ENCODE data around the gene FOXN3.

The FOXN3 gene

DNA sequence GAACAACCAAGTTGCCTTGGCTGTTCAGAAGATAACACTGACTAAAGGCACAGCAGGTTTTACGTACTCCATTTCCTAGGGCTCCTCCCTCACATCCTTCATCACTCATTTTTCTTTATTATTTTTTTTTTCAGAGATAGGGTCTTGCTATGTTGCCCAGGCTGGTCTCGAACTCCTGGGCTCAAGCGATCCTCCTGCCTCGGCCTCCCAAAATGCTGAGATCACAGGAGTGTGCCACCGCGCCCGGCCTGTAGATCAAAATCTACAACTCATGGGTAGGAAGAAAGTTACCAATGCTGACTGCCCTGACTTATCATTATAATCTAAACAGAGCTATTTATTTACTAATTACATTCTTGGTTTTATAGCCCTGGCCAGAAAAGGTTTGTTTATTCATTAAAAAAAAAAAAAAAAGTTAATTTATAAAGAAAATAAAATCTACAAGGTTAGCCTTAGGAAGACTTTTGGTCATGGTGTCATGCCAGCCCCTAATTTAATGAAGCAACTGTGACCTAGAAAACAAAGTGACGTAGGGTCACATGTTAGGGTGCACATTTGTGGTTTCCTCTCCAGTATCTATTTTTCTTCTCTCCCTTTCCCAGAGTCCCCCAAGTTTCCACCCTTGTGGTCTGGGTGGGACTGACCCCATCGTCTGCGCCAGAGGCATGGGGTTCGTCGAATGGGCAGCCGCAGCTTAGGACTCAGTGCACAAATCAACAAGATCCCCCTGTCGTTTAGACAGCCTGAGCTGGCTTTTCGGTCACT, 19.0 kb upstream of the FOXN3 start:
- DNase-seq (ENCODE audit: extremely low spot score): no peak
- ChIA-PET CTCF (interaction anchor here (1.1 to 3.1 kb wide), 5 partner anchors 9 to 409 kb away, joined by 3 to 10 read pairs (median 3); no protein-coding TSS in a partner anchor), POLR2A (no interaction called here)
- TF ChIP-seq, protein P1, sequence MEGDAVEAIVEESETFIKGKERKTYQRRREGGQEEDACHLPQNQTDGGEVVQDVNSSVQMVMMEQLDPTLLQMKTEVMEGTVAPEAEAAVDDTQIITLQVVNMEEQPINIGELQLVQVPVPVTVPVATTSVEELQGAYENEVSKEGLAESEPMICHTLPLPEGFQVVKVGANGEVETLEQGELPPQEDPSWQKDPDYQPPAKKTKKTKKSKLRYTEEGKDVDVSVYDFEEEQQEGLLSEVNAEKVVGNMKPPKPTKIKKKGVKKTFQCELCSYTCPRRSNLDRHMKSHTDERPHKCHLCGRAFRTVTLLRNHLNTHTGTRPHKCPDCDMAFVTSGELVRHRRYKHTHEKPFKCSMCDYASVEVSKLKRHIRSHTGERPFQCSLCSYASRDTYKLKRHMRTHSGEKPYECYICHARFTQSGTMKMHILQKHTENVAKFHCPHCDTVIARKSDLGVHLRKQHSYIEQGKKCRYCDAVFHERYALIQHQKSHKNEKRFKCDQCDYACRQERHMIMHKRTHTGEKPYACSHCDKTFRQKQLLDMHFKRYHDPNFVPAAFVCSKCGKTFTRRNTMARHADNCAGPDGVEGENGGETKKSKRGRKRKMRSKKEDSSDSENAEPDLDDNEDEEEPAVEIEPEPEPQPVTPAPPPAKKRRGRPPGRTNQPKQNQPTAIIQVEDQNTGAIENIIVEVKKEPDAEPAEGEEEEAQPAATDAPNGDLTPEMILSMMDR (IDR thresholded peaks at IDR 0.05; ENCODE audit: control extremely low read depth, extremely low read depth, low read depth, missing control alignments): no peak

DNA sequence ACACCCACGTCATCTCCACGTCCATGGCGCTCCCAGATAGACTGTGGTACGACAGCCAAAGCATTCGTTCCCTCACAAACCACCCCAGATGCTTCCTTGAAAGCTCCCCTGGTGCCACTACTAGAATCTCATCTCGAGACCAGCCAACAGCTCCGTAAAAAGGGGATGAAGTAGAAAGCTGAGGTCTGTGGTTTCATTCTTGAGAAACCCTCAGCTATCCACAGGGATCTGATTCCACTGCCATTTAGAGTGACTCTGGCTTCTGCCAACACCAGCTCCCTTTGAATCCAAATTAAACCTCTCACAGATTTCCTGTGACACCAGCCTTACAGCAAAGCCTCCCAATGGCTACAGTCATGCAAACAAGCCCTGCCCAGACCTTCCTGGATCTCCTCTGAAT, 18.5 kb upstream of the FOXN3 start:
- POLR2A ChIA-PET: no interaction called here
- no peak for DNase-seq (ENCODE audit: extremely low spot score)
- CTCF ChIA-PET: interaction anchor here (1.1 to 3.1 kb wide), 4 partner anchors 9 to 409 kb away, joined by 3 to 10 read pairs (median 3); no protein-coding TSS in a partner anchor
- TF ChIP-seq, protein P1 (IDR thresholded peaks at IDR 0.05; ENCODE audit: control extremely low read depth, extremely low read depth, low read depth, missing control alignments): no peak

DNA sequence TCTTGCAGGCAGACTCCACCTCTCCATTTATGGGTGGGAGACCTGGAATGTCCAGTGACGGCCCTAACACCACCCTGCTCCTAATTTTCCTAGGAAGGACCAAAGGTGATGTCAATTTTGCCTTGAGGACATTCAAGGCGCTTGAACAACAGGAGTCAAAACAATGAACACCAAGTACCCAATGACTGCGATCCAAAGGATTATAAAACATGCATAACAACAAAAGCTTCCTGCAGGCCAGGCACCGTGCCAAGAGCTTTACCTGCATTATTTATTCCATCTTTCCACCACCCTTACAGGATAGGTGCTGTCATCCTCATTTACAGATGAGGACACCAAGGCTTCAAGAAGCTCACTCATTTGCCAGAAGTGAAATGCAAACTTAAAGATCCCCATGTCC, 15.2 kb upstream of the FOXN3 start:
- DNase-seq (ENCODE audit: extremely low spot score): no peak
- ChIA-PET POLR2A (interaction anchor here (0.5 kb wide), 1 partner anchor 362 kb away, joined by 5 read pairs; no protein-coding TSS in a partner anchor), CTCF (interaction anchor here (1.7 kb wide), 1 partner anchor 17 kb away, joined by 4 read pairs; no protein-coding TSS in a partner anchor)
- TF ChIP-seq, protein P1 (IDR thresholded peaks at IDR 0.05; ENCODE audit: control extremely low read depth, extremely low read depth, low read depth, missing control alignments): no peak

DNA sequence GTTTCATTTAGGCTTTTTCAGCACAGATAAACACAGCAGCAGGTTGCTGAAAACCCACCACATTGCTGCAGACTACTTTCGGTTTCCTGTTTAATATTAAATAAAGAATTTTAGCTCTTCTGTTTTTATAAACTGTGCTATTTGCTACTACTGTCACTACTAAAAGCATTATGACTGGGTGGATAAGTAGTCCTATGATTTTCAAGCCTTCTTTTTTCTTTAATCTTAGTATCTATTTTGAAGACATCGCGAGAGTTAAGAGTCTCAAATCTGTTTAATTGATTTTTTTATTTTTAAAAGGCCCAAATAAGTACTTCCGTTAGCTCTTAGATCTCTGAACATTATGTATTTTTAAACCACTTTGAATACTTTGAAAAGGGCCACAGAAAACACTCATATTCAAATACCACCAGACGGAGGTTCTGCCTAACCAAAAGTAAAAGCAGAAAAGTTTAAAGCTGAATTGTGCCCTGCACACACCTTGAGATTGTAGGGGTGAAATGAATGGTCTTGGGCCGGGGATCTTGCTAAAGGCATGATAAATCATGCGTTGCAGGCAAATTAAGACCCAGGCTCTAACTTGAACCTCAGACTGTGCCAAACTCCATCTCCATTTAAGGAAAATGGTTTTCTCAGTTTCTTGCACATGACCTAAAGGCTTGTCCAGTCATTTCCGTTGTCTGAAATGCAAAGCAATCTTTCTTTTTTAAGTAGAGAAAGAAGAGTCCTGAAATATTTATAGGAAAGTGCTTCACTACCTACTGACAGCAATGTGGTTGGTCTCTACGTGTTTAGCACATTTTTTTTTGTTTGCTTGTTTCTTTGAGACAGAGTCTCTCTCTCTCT, 13.6 kb upstream of the FOXN3 start:
- CTCF ChIA-PET: interaction anchor here (1.3 to 1.9 kb wide), 4 partner anchors 11 to 375 kb away, joined by 3 to 4 read pairs (median 4); no protein-coding TSS in a partner anchor
- TF ChIP-seq, protein P1 (IDR thresholded peaks at IDR 0.05; ENCODE audit: control extremely low read depth, extremely low read depth, low read depth, missing control alignments): no peak
- POLR2A ChIA-PET: interaction anchor here (0.6 to 1.6 kb wide), 3 partner anchors 20 to 126 kb away, joined by 3 to 4 read pairs (median 3); no protein-coding TSS in a partner anchor
- peak; percentile 84 for DNase-seq (ENCODE audit: extremely low spot score)

DNA sequence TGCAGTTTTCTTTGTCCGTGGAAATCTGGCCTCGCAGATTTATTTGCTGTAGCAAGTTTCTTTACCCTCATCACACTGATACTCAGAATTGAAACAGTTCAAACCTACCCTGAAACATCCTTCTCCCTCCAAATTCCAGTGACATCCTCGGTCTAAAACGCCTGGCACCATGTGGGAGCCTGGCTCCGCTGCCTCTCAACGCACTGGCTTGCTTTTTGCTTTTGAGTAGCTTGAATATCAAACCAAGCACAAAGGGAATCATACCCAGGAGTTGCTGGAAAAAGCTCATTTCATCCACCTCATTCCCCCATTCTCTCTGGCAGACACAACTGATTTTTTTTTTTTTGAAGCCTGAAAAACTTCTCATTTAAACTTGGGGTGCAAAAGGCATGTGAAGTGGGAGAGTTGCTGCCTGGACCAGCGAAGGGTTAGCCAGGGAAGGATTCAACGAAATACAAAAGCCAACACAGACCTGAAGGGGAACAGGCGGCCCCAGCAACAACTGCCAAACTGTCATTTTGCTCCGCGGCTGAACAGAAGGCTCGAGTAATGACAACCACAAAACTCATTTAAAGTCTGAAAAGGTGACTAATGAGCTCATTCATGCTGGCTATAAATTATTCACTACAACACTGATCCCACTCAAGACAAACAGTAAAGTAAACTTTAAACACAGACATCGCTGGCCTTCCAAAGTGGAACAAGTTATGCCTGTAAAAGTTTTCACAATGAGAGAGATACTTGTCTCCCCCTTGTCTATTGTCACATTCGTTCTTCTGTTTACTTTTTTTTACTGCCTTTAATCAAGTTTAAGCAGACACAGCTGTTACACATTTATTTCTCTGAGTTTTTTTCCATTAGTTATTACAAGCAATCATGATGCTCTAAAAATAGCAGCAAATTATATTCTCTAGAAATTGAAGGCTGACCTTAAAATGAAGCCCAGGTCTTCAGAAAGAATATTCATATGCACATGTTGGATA, 12.5 kb upstream of the FOXN3 start:
- POLR2A ChIA-PET: no interaction called here

More for the DNA sequence above, 12.5 kb upstream of the FOXN3 start:
- TF ChIP-seq, protein P1 (IDR thresholded peaks at IDR 0.05; ENCODE audit: control extremely low read depth, extremely low read depth, low read depth, missing control alignments): no peak
- CTCF ChIA-PET: interaction anchor here (0.9 to 1.9 kb wide), 4 partner anchors 10 to 376 kb away, joined by 3 to 4 read pairs (median 4); no protein-coding TSS in a partner anchor
- DNase-seq (ENCODE audit: extremely low spot score): peak; percentile 32
